Hepatocyte (in vitro differentiated cells): ENCODE measurements around the gene HSF5.

Experiments used
- CTCF ChIP-seq: fragments of 200-600 bp; sonication (generic); IDR thresholded peaks from 2 replicates; pipeline ENCODE4 v1.5.1; 2016; ENCODE audit warnings: antibody characterized with exemption, mild to moderate bottlenecking; ENCODE audit not compliant: poor library complexity
- EZH2 ChIP-seq: fragments of 200-600 bp; sonication (generic); IDR thresholded peaks from 2 replicates; pipeline ENCODE4 v1.6.1; 2016; ENCODE audit warnings: antibody characterized with exemption, mild to moderate bottlenecking, borderline replicate concordance

- TF ChIP-seq CTCF, result no peak
- no peak for TF ChIP-seq EZH2
Measured at GRCh38 chr17:58409432-58409831, 78.8 kb downstream of the HSF5 start.
